Gastrocnemius medialis (tissue), 4 donors: ENCODE results near the gene BMP8A.

Experiments used
- POLR2A ChIP-seq, 2 donors: fragments of 450-650 bp; IDR thresholded peaks; one replicate each; pipeline ENCODE4 v1.6.1; 2017; ENCODE audit warnings: antibody characterized with exemption in 2 of 2, mild to moderate bottlenecking in 2 of 2, moderate library complexity in 2 of 2
- TF ChIP-seq, protein P1 (sequence below), 5 experiments: fragments of 450-650 bp in 3 of 5; fragments of 200-600 bp in 2 of 5; sonication (generic) in 2 of 5; IDR thresholded peaks in 4 of 5; conservative IDR thresholded peaks in 1 of 5; 1 replicate in 4 of 5; 2 replicates in 1 of 5; pipeline ENCODE4 v1.5.1; 2016 to 2019; ENCODE audit warnings: antibody characterized with exemption in 5 of 5, mild to moderate bottlenecking in 3 of 5, moderate library complexity in 3 of 5

DNA sequence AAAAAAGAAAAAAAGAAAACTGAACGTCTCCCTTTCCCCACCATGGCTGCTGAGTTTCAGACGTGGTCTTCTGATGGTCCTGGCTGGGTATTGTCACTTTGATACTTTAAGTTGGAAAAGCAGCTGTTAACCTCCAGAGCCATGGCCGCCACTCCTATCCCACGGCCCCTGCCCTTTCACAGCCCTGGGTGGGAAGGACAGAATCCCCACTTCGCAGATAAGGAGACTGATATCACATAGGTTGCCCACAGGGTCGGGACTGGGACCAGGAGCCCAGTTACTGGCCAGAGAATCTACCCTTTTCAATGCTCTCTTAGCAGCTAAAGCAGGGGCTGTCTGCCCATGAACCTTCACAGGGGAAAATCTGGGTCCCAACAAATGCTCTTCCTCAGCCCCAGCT lies 16.8 kb downstream of the BMP8A start:
- TF ChIP-seq, protein P1, sequence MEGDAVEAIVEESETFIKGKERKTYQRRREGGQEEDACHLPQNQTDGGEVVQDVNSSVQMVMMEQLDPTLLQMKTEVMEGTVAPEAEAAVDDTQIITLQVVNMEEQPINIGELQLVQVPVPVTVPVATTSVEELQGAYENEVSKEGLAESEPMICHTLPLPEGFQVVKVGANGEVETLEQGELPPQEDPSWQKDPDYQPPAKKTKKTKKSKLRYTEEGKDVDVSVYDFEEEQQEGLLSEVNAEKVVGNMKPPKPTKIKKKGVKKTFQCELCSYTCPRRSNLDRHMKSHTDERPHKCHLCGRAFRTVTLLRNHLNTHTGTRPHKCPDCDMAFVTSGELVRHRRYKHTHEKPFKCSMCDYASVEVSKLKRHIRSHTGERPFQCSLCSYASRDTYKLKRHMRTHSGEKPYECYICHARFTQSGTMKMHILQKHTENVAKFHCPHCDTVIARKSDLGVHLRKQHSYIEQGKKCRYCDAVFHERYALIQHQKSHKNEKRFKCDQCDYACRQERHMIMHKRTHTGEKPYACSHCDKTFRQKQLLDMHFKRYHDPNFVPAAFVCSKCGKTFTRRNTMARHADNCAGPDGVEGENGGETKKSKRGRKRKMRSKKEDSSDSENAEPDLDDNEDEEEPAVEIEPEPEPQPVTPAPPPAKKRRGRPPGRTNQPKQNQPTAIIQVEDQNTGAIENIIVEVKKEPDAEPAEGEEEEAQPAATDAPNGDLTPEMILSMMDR (IDR thresholded peaks at IDR 0.05 in 4 of 5, conservative IDR thresholded peaks at IDR 0.05 in 1 of 5): no peak
- no peak for TF ChIP-seq POLR2A (IDR thresholded peaks at IDR 0.05)
